ENCODE data around the gene TEK.

DNA sequence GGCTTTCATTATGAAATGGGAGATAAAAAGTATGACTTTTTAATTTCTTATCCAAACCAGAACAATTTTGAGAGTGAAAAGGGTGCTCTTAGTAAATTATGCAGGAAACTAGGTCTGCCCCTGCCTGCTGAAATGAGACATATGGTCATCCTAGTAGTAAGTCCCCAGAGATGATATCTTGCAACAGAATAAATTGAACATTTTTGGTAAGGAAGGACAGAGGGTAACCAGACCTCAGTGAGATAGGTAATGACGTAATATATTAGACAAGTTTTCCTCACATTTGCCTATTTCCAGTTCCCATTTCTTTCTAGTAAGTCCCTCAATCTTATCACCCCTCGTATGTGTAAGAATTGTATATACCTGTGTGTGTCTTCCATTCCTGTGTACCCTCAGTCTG lies 96.2 kb downstream of the TEK start:
- TF ChIP-seq POLR2A (IDR thresholded peaks at IDR 0.05) (no peak), POLR2AphosphoS5 (IDR thresholded peaks at IDR 0.05) (no peak)
